OCI-LY3 (cell line): ENCODE data around the gene EBI3.

Experiments used
- EZH2phosphoT487 ChIP-seq: fragments of 200-600 bp; shearing (Covaris generic); IDR thresholded peaks from 2 replicates; pipeline ENCODE4 v1.6.1; 2018; ENCODE audit warnings: antibody characterized with exemption, mixed run types, low read depth
- TF ChIP-seq, protein P1 (sequence below): fragments of 200-600, 300-600 bp; sonication (generic); IDR thresholded peaks from 2 replicates; pipeline ENCODE4 v1.5.1; 2014; ENCODE audit warnings: antibody characterized with exemption, low read length, low read depth

DNA sequence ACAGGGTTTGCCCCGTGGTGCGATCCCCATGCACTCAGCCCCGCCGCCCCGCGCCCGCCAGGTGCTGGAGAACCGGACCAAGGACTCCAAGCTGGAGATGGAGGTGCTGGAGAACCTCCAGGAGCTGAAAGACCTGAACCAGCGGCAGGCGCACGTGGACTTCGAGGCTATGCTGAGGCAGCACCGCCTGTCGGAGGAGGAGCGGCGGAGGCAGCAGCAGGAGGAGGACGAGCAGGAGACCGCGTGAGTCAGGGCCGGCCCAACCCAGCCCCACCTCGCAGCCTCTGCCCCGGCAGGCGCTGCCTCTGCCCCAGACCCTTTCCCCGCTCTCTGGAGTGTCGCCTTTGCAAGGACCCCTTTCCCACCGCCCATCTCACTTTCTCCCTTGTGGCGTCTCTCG, 28.9 kb downstream of the EBI3 start:
- TF ChIP-seq, protein P1, sequence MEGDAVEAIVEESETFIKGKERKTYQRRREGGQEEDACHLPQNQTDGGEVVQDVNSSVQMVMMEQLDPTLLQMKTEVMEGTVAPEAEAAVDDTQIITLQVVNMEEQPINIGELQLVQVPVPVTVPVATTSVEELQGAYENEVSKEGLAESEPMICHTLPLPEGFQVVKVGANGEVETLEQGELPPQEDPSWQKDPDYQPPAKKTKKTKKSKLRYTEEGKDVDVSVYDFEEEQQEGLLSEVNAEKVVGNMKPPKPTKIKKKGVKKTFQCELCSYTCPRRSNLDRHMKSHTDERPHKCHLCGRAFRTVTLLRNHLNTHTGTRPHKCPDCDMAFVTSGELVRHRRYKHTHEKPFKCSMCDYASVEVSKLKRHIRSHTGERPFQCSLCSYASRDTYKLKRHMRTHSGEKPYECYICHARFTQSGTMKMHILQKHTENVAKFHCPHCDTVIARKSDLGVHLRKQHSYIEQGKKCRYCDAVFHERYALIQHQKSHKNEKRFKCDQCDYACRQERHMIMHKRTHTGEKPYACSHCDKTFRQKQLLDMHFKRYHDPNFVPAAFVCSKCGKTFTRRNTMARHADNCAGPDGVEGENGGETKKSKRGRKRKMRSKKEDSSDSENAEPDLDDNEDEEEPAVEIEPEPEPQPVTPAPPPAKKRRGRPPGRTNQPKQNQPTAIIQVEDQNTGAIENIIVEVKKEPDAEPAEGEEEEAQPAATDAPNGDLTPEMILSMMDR: no peak
- no peak for TF ChIP-seq EZH2phosphoT487
